ENCODE results near the gene SBK2.
"Not testable (repeated sequence)": the region's sequence is repeated elsewhere in the genome, so short reads cannot be mapped to it uniquely, and the experiment has no call there.

Gene SBK2

GRCh38 chr19:55536951-55537740 is at the start of gene SBK2:
SBK2 (minus strand) TSS chr19:55537133; CDS start chr19:55536294, 839 bp downstream.
- H3K9me3 ChIP-seq (ENCODE audit: severe bottlenecking) = no peaks in the 10 kb centered on the region
- H3K27me3 ChIP-seq (ENCODE audit: insufficient read depth, poor library complexity, severe bottlenecking) = no peaks in the 10 kb centered on the region
- no peak for TF ChIP-seq CTCF (IDR thresholded peaks at IDR 0.05; ENCODE audit: poor library complexity, severe bottlenecking)
- H3K27ac ChIP-seq (ENCODE audit: poor library complexity, severe bottlenecking) = no peak within 1 kb of the TSS
- ATAC-seq (ENCODE audit: low read depth) (no peak), DNase-seq (ENCODE audit: low spot score) (no peak)
- no peaks in the 10 kb centered on the region for H3K36me3 ChIP-seq (ENCODE audit: low read depth)
- H3K4me1 ChIP-seq (ENCODE audit: insufficient read depth, poor library complexity, severe bottlenecking) = no peaks in the 10 kb centered on the region
- no peak within 1 kb of the TSS for H3K4me3 ChIP-seq (ENCODE audit: severe bottlenecking)

GRCh38 chr19:55585658-55586339 is 48.9 kb upstream of the SBK2 start:
- no peak for TF ChIP-seq CTCF (IDR thresholded peaks at IDR 0.05; ENCODE audit: poor library complexity, severe bottlenecking)
- DNase-seq (ENCODE audit: low spot score) (no peak), ATAC-seq (ENCODE audit: low read depth) (no peak)
- Histone ChIP-seq H3K4me1 (ENCODE audit: insufficient read depth, poor library complexity, severe bottlenecking) (peaks cover 6% of the 10 kb centered on the region), H3K4me3 (ENCODE audit: severe bottlenecking) (no peak overlapping the region), H3K27ac (ENCODE audit: poor library complexity, severe bottlenecking) (peak overlapping the region; percentile 10), H3K9me3 (ENCODE audit: severe bottlenecking) (no peaks in the 10 kb centered on the region), H3K27me3 (ENCODE audit: insufficient read depth, poor library complexity, severe bottlenecking) (no peaks in the 10 kb centered on the region), H3K36me3 (ENCODE audit: low read depth) (no peaks in the 10 kb centered on the region)

GRCh38 chr19:55584871-55585270 is 47.9 kb upstream of the SBK2 start:
- DNase-seq (ENCODE audit: low spot score) (no peak), ATAC-seq (ENCODE audit: low read depth) (no peak)
- H3K4me3 ChIP-seq (ENCODE audit: severe bottlenecking) = no peak overlapping the region
- no peak overlapping the region for H3K27ac ChIP-seq (ENCODE audit: poor library complexity, severe bottlenecking)
- no peaks in the 10 kb centered on the region for H3K36me3 ChIP-seq (ENCODE audit: low read depth)
- no peaks in the 10 kb centered on the region for H3K27me3 ChIP-seq (ENCODE audit: insufficient read depth, poor library complexity, severe bottlenecking)
- H3K9me3 ChIP-seq (ENCODE audit: severe bottlenecking) = no peaks in the 10 kb centered on the region
- TF ChIP-seq CTCF (IDR thresholded peaks at IDR 0.05; ENCODE audit: poor library complexity, severe bottlenecking) = no peak
- peaks cover 6% of the 10 kb centered on the region for H3K4me1 ChIP-seq (ENCODE audit: insufficient read depth, poor library complexity, severe bottlenecking)

GRCh38 chr19:55583897-55584296 is 47.0 kb upstream of the SBK2 start:
- not testable (repeated sequence) for DNase-seq (ENCODE audit: low spot score); H3K9me3 ChIP-seq (ENCODE audit: severe bottlenecking); H3K4me1 ChIP-seq (ENCODE audit: insufficient read depth, poor library complexity, severe bottlenecking); ATAC-seq (ENCODE audit: low read depth); H3K36me3 ChIP-seq (ENCODE audit: low read depth); H3K27me3 ChIP-seq (ENCODE audit: insufficient read depth, poor library complexity, severe bottlenecking); H3K4me3 ChIP-seq (ENCODE audit: severe bottlenecking); H3K27ac ChIP-seq (ENCODE audit: poor library complexity, severe bottlenecking)

- H3K36me3 ChIP-seq (ENCODE audit: low read depth); H3K4me3 ChIP-seq (ENCODE audit: severe bottlenecking); H3K27me3 ChIP-seq (ENCODE audit: insufficient read depth, poor library complexity, severe bottlenecking); H3K4me1 ChIP-seq (ENCODE audit: insufficient read depth, poor library complexity, severe bottlenecking); H3K27ac ChIP-seq (ENCODE audit: poor library complexity, severe bottlenecking); ATAC-seq (ENCODE audit: low read depth); H3K9me3 ChIP-seq (ENCODE audit: severe bottlenecking); DNase-seq (ENCODE audit: low spot score): not testable (repeated sequence)
These were observed 45.4 kb upstream of the SBK2 start for GRCh38 chr19:55582284-55582683.

All from RWPE2 (cell line).